Measurements from ENCODE around the gene CHST7. TPM values are rescaled to one million over a fixed set of nuclear protein-coding genes. Genes with fewer than 3 reads are reported as not detected.

Gene CHST7
- total RNA-seq, 1 experiment from 2014 or later, result 17.1 TPM

DNA sequence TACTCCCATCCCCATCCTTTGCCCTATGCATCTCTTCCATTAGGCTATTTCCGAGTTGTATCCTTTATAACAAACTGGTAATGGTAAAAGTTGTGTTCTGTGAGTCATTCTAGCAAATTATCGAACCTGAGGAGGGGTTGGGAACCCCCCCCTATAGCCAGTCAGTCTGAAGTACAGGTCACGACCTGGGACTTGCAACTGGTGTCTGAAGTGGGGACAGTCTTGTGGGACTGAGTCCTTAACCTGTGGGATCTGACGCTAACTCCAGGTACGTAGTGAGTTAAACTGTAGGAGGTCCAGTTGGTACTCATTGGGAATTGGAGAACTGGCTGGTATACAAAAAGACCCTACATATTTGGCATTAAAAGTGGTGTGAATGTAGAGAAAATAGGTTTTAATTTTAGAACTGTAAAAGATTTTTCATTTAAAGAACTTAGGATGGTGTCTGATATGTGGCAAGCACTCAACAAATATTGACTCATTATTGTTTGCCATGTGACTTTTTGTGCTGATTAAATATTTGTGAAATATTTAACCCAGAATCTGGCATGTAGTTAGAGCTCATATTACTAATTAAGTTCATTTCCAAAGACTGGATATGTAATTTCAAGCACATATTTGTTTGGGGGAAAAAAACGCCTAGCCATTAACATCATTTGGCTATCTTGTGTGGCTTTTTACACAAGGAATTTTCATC lies 50.7 kb downstream of the CHST7 start:
- H2BK20ac ChIP-seq (ENCODE audit: low read depth, low read length, poor library complexity, severe bottlenecking), result no peak overlapping the region
- no peak overlapping the region for H2BK12ac ChIP-seq (ENCODE audit: insufficient read length, low read depth, low read length)
- no peak overlapping the region for H4K8ac ChIP-seq (replicated peaks; ENCODE audit: insufficient read length, low read depth, low read length)
- no peaks in the 10 kb centered on the region for H3K79me2 ChIP-seq (ENCODE audit: insufficient read depth, low read length)
- Mint-ChIP-seq H3K27ac (peak overlapping the region in 1 of 3 experiments; percentile 15; a peak in 1 of 7 replicates), H3K9me3 (peaks cover 72 to 73% of the 10 kb centered on the region in 2 experiments), H3K4me3 (no peak overlapping the region), H3K4me1 (peaks cover 19 to 33% of the 10 kb centered on the region in 2 experiments), H3K27me3 (ENCODE audit: low read depth) (no peaks in the 10 kb centered on the region; the same call in 1 of the 2 replicates), H3K36me3 (ENCODE audit: insufficient read depth in 1 of 3, low read depth in 3 of 3) (peaks cover 20 to 40% (median 37%) of the 10 kb centered on the region in 3 experiments; a peak in 5 of 7 replicates)
- no peaks in the 10 kb centered on the region; the same call in 1 of the 2 replicates for H3K27me3 ChIP-seq (ENCODE audit: insufficient read depth, low read length)
- no peak overlapping the region for H2BK5ac ChIP-seq (ENCODE audit: insufficient read length, low read length)
- no peak overlapping the region for H4K91ac ChIP-seq (ENCODE audit: insufficient read length, low read depth, low read length)
- H3K4me2 ChIP-seq (ENCODE audit: insufficient read depth, insufficient read length, low read length), result no peak overlapping the region
- no peak overlapping the region for H3K56ac ChIP-seq (ENCODE audit: insufficient read length, low read depth, low read length)
- peaks cover 4% of the 10 kb centered on the region; the same call in 1 of the 2 replicates for H3K4me1 ChIP-seq (ENCODE audit: insufficient read depth, low read length)
- H3T11ph ChIP-seq (ENCODE audit: low read length), result no peak overlapping the region
- DNase-seq, result no peak
- peaks cover 26% of the 10 kb centered on the region for H3K9me3 ChIP-seq (ENCODE audit: control insufficient read depth, low read depth, low read length)
- no peak overlapping the region for H3K4ac ChIP-seq (ENCODE audit: low read depth, low read length)
- no peak overlapping the region for H4K5ac ChIP-seq (ENCODE audit: insufficient read length, low read depth, low read length)
- no peak overlapping the region for H3K9ac ChIP-seq (ENCODE audit: extremely low read depth, insufficient read length, low read length)
- no CpG with 5 or more reads among the region's 6 CpGs for WGBS (ENCODE audit: extremely low coverage, insufficient read length, low lambda C conversion rate)
- no peaks in the 10 kb centered on the region for H4K20me1 ChIP-seq (ENCODE audit: control insufficient read depth, insufficient read depth, insufficient read length)
- no peak overlapping the region for H3K27ac ChIP-seq (ENCODE audit: insufficient read length, low read depth, low read length)
- no peak overlapping the region for H2AFZ ChIP-seq (ENCODE audit: low read length)
- H2BK120ac ChIP-seq (ENCODE audit: low read depth, low read length, poor library complexity, severe bottlenecking), result no peak overlapping the region
- no peak overlapping the region for H3K18ac ChIP-seq (ENCODE audit: insufficient read length, low read depth, low read length)
- no peak overlapping the region for H3K14ac ChIP-seq (ENCODE audit: insufficient read depth, low read length)
- no peak overlapping the region for H2BK15ac ChIP-seq (ENCODE audit: low read depth, low read length)
- no peaks in the 10 kb centered on the region for H3K23me2 ChIP-seq (ENCODE audit: insufficient read length, low read depth, low read length, poor library complexity, severe bottlenecking)
- no peaks in the 10 kb centered on the region for H3K79me1 ChIP-seq (ENCODE audit: insufficient read depth, low read depth, low read length, poor library complexity, severe bottlenecking)
- no peak overlapping the region for H2AK5ac ChIP-seq (ENCODE audit: insufficient read length, low read length)
- no peak overlapping the region for H3K23ac ChIP-seq (ENCODE audit: insufficient read length, low read depth, low read length)
- TF ChIP-seq, protein P1, sequence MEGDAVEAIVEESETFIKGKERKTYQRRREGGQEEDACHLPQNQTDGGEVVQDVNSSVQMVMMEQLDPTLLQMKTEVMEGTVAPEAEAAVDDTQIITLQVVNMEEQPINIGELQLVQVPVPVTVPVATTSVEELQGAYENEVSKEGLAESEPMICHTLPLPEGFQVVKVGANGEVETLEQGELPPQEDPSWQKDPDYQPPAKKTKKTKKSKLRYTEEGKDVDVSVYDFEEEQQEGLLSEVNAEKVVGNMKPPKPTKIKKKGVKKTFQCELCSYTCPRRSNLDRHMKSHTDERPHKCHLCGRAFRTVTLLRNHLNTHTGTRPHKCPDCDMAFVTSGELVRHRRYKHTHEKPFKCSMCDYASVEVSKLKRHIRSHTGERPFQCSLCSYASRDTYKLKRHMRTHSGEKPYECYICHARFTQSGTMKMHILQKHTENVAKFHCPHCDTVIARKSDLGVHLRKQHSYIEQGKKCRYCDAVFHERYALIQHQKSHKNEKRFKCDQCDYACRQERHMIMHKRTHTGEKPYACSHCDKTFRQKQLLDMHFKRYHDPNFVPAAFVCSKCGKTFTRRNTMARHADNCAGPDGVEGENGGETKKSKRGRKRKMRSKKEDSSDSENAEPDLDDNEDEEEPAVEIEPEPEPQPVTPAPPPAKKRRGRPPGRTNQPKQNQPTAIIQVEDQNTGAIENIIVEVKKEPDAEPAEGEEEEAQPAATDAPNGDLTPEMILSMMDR (conservative IDR thresholded peaks at IDR 0.05), result no peak

All from H9 (cell line).